T-helper 1 cell treated with Interleukin-12 subunit alpha and Interleukin-12 subunit beta and Interleukin-4 antibody, amounts not matched to agents 30 μg/mL and 1 μg/mL, for 36 hours (primary cell): Measurements from ENCODE around the gene CLDN5.

ENCODE experiments used
- H3K27ac Mint-ChIP-seq: one replicate; pipeline ENCODE4 v1.8.0; 2021; ENCODE audit warnings: mild to moderate bottlenecking, mixed read lengths
- H3K27me3 Mint-ChIP-seq: one replicate; pipeline ENCODE4 v1.8.0; 2021; ENCODE audit warnings: low read depth, mixed read lengths
- H3K36me3 Mint-ChIP-seq: one replicate; pipeline ENCODE4 v1.8.0; 2021; ENCODE audit warnings: low read depth, mixed read lengths
- H3K4me1 Mint-ChIP-seq: one replicate; pipeline ENCODE4 v1.8.0; 2021; ENCODE audit warnings: low read depth, mixed read lengths
- H3K4me3 Mint-ChIP-seq: one replicate; pipeline ENCODE4 v1.8.0; 2021; ENCODE audit warnings: mild to moderate bottlenecking, moderate library complexity, mixed read lengths
- H3K9me3 Mint-ChIP-seq: one replicate; pipeline ENCODE4 v1.8.0; 2021; ENCODE audit warnings: mixed read lengths

The CLDN5 gene

GRCh38 chr22:19508024-19508776 lies 16.0 kb downstream of the CLDN5 start:
- H3K4me3 Mint-ChIP-seq = no peak overlapping the region
- no peaks in the 10 kb centered on the region for H3K9me3 Mint-ChIP-seq
- H3K27ac Mint-ChIP-seq = no peak overlapping the region
- H3K4me1 Mint-ChIP-seq = peaks cover 23% of the 10 kb centered on the region
- H3K27me3 Mint-ChIP-seq = no peaks in the 10 kb centered on the region
- H3K36me3 Mint-ChIP-seq = peaks cover 26% of the 10 kb centered on the region

- no peaks in the 10 kb centered on the region for H3K9me3 Mint-ChIP-seq
These were observed 16.7 kb downstream of the CLDN5 start for GRCh38 chr22:19507534-19507861.

GRCh38 chr22:19506212-19506611 lies 18.0 kb downstream of the CLDN5 start:
- H3K4me1 Mint-ChIP-seq = peaks cover 25% of the 10 kb centered on the region
- no peak overlapping the region for H3K4me3 Mint-ChIP-seq

More at GRCh38 chr22:19507534-19507861, 16.7 kb downstream of the CLDN5 start:
- H3K4me1 Mint-ChIP-seq = peaks cover 25% of the 10 kb centered on the region
- H3K27me3 Mint-ChIP-seq = no peaks in the 10 kb centered on the region
- H3K36me3 Mint-ChIP-seq = peaks cover 23% of the 10 kb centered on the region
- no peak overlapping the region for H3K27ac Mint-ChIP-seq
- no peak overlapping the region for H3K4me3 Mint-ChIP-seq

GRCh38 chr22:19505735-19506126 lies 18.5 kb downstream of the CLDN5 start:
- H3K9me3 Mint-ChIP-seq = no peaks in the 10 kb centered on the region
- peaks cover 25% of the 10 kb centered on the region for H3K4me1 Mint-ChIP-seq
- peak overlapping the region; percentile 47 for H3K4me3 Mint-ChIP-seq
- no peaks in the 10 kb centered on the region for H3K27me3 Mint-ChIP-seq
- H3K27ac Mint-ChIP-seq = peak overlapping the region; percentile 85
- H3K36me3 Mint-ChIP-seq = peaks cover 15% of the 10 kb centered on the region

More at GRCh38 chr22:19506212-19506611, 18.0 kb downstream of the CLDN5 start:
- Mint-ChIP-seq H3K27me3 (no peaks in the 10 kb centered on the region), H3K27ac (peak overlapping the region; percentile 85), H3K9me3 (no peaks in the 10 kb centered on the region), H3K36me3 (peaks cover 17% of the 10 kb centered on the region)

- Mint-ChIP-seq H3K27me3 (no peaks in the 10 kb centered on the region), H3K27ac (peak overlapping the region; percentile 85), H3K9me3 (no peaks in the 10 kb centered on the region), H3K36me3 (peaks cover 18% of the 10 kb centered on the region), H3K4me3 (peak overlapping the region; percentile 47), H3K4me1 (peaks cover 25% of the 10 kb centered on the region)
These were observed 19.1 kb downstream of the CLDN5 start for GRCh38 chr22:19504900-19505734.

- Mint-ChIP-seq H3K4me3 (no peak overlapping the region), H3K36me3 (peaks cover 14% of the 10 kb centered on the region), H3K9me3 (no peaks in the 10 kb centered on the region), H3K4me1 (peaks cover 25% of the 10 kb centered on the region), H3K27me3 (no peaks in the 10 kb centered on the region), H3K27ac (peak overlapping the region; percentile 50)
These were observed 20.3 kb downstream of the CLDN5 start for GRCh38 chr22:19503869-19504268.

- peaks cover 25% of the 10 kb centered on the region for H3K4me1 Mint-ChIP-seq
- H3K27me3 Mint-ChIP-seq = no peaks in the 10 kb centered on the region
- H3K9me3 Mint-ChIP-seq = no peaks in the 10 kb centered on the region
- H3K4me3 Mint-ChIP-seq = no peak overlapping the region
- no peak overlapping the region for H3K27ac Mint-ChIP-seq
- peaks cover 12% of the 10 kb centered on the region for H3K36me3 Mint-ChIP-seq
These were observed 20.8 kb downstream of the CLDN5 start for GRCh38 chr22:19503367-19503766.

GRCh38 chr22:19501897-19502447 lies 22.2 kb downstream of the CLDN5 start:
- H3K36me3 Mint-ChIP-seq = peaks cover 15% of the 10 kb centered on the region
- H3K27me3 Mint-ChIP-seq = no peaks in the 10 kb centered on the region
- H3K4me1 Mint-ChIP-seq = peaks cover 25% of the 10 kb centered on the region
- H3K27ac Mint-ChIP-seq = no peak overlapping the region
- no peaks in the 10 kb centered on the region for H3K9me3 Mint-ChIP-seq
- H3K4me3 Mint-ChIP-seq = no peak overlapping the region

- H3K4me3 Mint-ChIP-seq = no peak overlapping the region
- no peaks in the 10 kb centered on the region for H3K27me3 Mint-ChIP-seq
- H3K27ac Mint-ChIP-seq = no peak overlapping the region
- H3K36me3 Mint-ChIP-seq = peaks cover 12% of the 10 kb centered on the region
- no peaks in the 10 kb centered on the region for H3K9me3 Mint-ChIP-seq
- H3K4me1 Mint-ChIP-seq = peaks cover 16% of the 10 kb centered on the region
These were observed 24.3 kb downstream of the CLDN5 start for GRCh38 chr22:19499880-19500242.

- Mint-ChIP-seq H3K9me3 (no peaks in the 10 kb centered on the region), H3K27ac (no peak overlapping the region), H3K27me3 (no peaks in the 10 kb centered on the region), H3K36me3 (peaks cover 12% of the 10 kb centered on the region), H3K4me1 (peaks cover 12% of the 10 kb centered on the region), H3K4me3 (no peak overlapping the region)
These were observed 24.9 kb downstream of the CLDN5 start for GRCh38 chr22:19499236-19499879.

- no peak overlapping the region for H3K4me3 Mint-ChIP-seq
- H3K9me3 Mint-ChIP-seq = no peaks in the 10 kb centered on the region
- H3K27ac Mint-ChIP-seq = no peak overlapping the region
- H3K4me1 Mint-ChIP-seq = peaks cover 8% of the 10 kb centered on the region
- peaks cover 12% of the 10 kb centered on the region for H3K36me3 Mint-ChIP-seq
- no peaks in the 10 kb centered on the region for H3K27me3 Mint-ChIP-seq
These were observed 25.4 kb downstream of the CLDN5 start for GRCh38 chr22:19498866-19499190.

GRCh38 chr22:19498154-19498865 lies 25.9 kb downstream of the CLDN5 start:
- no peak overlapping the region for H3K4me3 Mint-ChIP-seq
- H3K36me3 Mint-ChIP-seq = peaks cover 14% of the 10 kb centered on the region

GRCh38 chr22:19497245-19497644 lies 27.0 kb downstream of the CLDN5 start:
- peaks cover 17% of the 10 kb centered on the region for H3K36me3 Mint-ChIP-seq
- H3K27me3 Mint-ChIP-seq = no peaks in the 10 kb centered on the region
- H3K4me3 Mint-ChIP-seq = no peak overlapping the region
- no peaks in the 10 kb centered on the region for H3K9me3 Mint-ChIP-seq
- peaks cover 9% of the 10 kb centered on the region for H3K4me1 Mint-ChIP-seq
- no peak overlapping the region for H3K27ac Mint-ChIP-seq

More at GRCh38 chr22:19498154-19498865, 25.9 kb downstream of the CLDN5 start:
- no peaks in the 10 kb centered on the region for H3K9me3 Mint-ChIP-seq
- H3K27ac Mint-ChIP-seq = no peak overlapping the region
- peaks cover 7% of the 10 kb centered on the region for H3K4me1 Mint-ChIP-seq
- no peaks in the 10 kb centered on the region for H3K27me3 Mint-ChIP-seq

- peaks cover 19% of the 10 kb centered on the region for H3K36me3 Mint-ChIP-seq
- no peak overlapping the region for H3K27ac Mint-ChIP-seq
These were observed 27.9 kb downstream of the CLDN5 start for GRCh38 chr22:19496324-19496630.

More at GRCh38 chr22:19496324-19496630, 27.9 kb downstream of the CLDN5 start:
- Mint-ChIP-seq H3K4me3 (no peak overlapping the region), H3K4me1 (peaks cover 11% of the 10 kb centered on the region), H3K27me3 (no peaks in the 10 kb centered on the region), H3K9me3 (no peaks in the 10 kb centered on the region)
